Stomach (tissue), 9 donors: ENCODE data around the gene CAPZB. TPM values are rescaled to one million over a fixed set of nuclear protein-coding genes. Genes with fewer than 3 reads are reported as not detected.

Experiments used
- DNase-seq, 2 donors: peaks; one replicate each; pipeline versions ENCODE4 v3.0.0 to v3.0.0-alpha.2; 2013 to 2019
- H3K27ac ChIP-seq, 5 donors: fragments of 200-600 bp in 4 of 5; sonication (generic) in 4 of 5; one replicate each; pipeline ENCODE4 v1.5.1; 2013 to 2019; ENCODE audit warnings: mild to moderate bottlenecking in 1 of 5, moderate library complexity in 1 of 5
- H3K27me3 ChIP-seq, 3 donors: fragments of 200-600 bp; sonication (generic); one replicate each; pipeline ENCODE4 v1.5.1; 2017 to 2019; ENCODE audit warnings: mixed run types in 1 of 3
- H3K36me3 ChIP-seq, 4 donors: fragments of 200-600 bp; sonication (generic); 1 replicate in 3 of 4; 2 replicates in 1 of 4; pipeline ENCODE4 v1.5.1; 2016 to 2019
- H3K4me1 ChIP-seq, 4 donors: fragments of 200-600 bp; sonication (generic); one replicate each; pipeline ENCODE4 v1.5.1; 2016 to 2019
- H3K4me3 ChIP-seq, 4 donors: fragments of 200-600 bp; sonication (generic) in 3 of 4; one replicate each; pipeline ENCODE4 v1.5.1; 2016 to 2019; ENCODE audit warnings: mild to moderate bottlenecking in 1 of 4
- H3K9me3 ChIP-seq, 4 donors: fragments of 200-600 bp; sonication (generic); one replicate each; pipeline ENCODE4 v1.5.1; 2016 to 2019
- EP300 ChIP-seq: sonication (generic); formaldehyde crosslinking; IDR thresholded peaks from one replicate; pipeline ENCODE4 v1.6.1; 2017; ENCODE audit warnings: antibody characterized with exemption
- POLR2A ChIP-seq, 4 donors: fragments of 450-650 bp; IDR thresholded peaks; one replicate each; pipeline ENCODE4 v1.6.1; 2016; ENCODE audit warnings: antibody characterized with exemption in 4 of 4, control low read depth in 2 of 4, mild to moderate bottlenecking in 1 of 4, moderate library complexity in 1 of 4
- POLR2AphosphoS5 ChIP-seq, 3 donors: sonication (generic); formaldehyde crosslinking; IDR thresholded peaks; one replicate each; pipeline ENCODE4 v1.6.1; 2016; ENCODE audit warnings: antibody characterized with exemption in 3 of 3
- WGBS, 5 donors: extraction: QIAGEN DNeasy Blood & Tissue Kit in 3 of 5; methylation state at CpG; one replicate each; pipeline versions ENCODE4 v1.1.5 to v1.1.7; 2013 to 2018; 5-methylcytosine and 5-hydroxymethylcytosine counted together
- intact Hi-C: fragments of 100-400 bp; cut with DNase I; formaldehyde crosslinking; loops from one replicate; pipeline ENCODE4 v1.15.1; 2023; ENCODE audit warnings: low total_unique reads
- polyA plus RNA-seq, 3 donors: library from polyadenylated mRNA; stranded (reverse); fragments of 200-250 nt; gene quantifications; one replicate each; pipeline ENCODE4 v1.2.3, GENCODE V29; 2013
- total RNA-seq, 5 donors: library from RNA; depleted of rRNA; stranded (reverse); fragments of >200 nt; gene quantifications; one replicate each; pipeline versions ENCODE4 v1.1.0 to v1.2.3, GENCODE V29; 2014 to 2016
- TF ChIP-seq, protein P1 (sequence below), 7 experiments: fragments of 450-650 bp in 4 of 7; fragments of 200-600 bp in 3 of 7; sonication (generic) in 3 of 7; IDR thresholded peaks; one replicate each; pipeline ENCODE4 v1.5.1; 2016 to 2019; ENCODE audit warnings: antibody characterized with exemption in 7 of 7, control low read depth in 2 of 7, mild to moderate bottlenecking in 1 of 7
- donor health status: healthy with polysubstance abuse.
- donor health status: Bipolar disorder and iron deficiency.
- donor health status: healthy.

CAPZB gene
- total and polyA plus RNA-seq, 8 donors: 84.9 to 345 (median 155) TPM

DNA sequence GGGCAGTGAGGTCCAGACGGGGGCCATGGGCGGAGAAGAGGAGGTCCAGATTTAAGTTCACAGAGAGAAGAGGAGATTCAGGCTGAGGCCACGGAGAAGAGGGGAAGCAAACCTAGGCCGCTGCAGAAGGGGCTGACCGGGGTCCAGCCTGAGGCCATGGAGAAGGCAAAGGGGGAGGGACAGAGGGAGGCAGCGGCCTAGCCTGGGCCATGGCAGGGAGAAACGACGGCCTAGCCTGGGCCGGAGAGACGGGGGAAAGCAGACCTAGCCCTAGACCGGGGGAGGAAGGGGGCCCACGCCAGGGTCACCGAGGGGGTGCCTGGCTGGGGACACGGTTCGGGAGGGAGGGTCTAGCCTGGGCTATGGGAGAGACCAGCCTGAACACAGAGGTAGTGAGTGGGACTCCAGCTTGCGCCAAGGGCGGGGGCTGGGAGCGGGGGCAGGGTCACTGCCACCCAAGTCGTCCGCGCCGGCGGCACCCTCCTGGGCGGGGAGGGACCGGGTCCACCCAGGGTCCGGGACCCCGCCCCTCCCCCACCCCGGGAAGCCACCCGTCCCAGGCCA, 459 bp downstream of the CAPZB start:
- Histone ChIP-seq H3K27ac (peak overlapping the region; percentile 87 to 100 (median 100)), H3K4me1 (peaks cover 49 to 76% (median 67%) of the 10 kb centered on the region in 4 donors), H3K36me3 (peaks cover 0 to 21% (median 4%) of the 10 kb centered on the region in 4 donors), H3K9me3 (no peaks in the 10 kb centered on the region), H3K27me3 (no peaks in the 10 kb centered on the region), H3K4me3 (peak overlapping the region; percentile 75 to 99 (median 92))
- 0 to 2% (median 1%) methylated on average over 12 to 28 of the region's 29 CpGs for whole genome bisulfite sequencing, 5 donors
- intact Hi-C loops: loop anchor here (5.0 kb wide), 1 partner anchor 162 kb away; no protein-coding TSS in a partner anchor
- DNase-seq: peak in 1 of 2 donors; percentile 72
- TF ChIP-seq, protein P1, sequence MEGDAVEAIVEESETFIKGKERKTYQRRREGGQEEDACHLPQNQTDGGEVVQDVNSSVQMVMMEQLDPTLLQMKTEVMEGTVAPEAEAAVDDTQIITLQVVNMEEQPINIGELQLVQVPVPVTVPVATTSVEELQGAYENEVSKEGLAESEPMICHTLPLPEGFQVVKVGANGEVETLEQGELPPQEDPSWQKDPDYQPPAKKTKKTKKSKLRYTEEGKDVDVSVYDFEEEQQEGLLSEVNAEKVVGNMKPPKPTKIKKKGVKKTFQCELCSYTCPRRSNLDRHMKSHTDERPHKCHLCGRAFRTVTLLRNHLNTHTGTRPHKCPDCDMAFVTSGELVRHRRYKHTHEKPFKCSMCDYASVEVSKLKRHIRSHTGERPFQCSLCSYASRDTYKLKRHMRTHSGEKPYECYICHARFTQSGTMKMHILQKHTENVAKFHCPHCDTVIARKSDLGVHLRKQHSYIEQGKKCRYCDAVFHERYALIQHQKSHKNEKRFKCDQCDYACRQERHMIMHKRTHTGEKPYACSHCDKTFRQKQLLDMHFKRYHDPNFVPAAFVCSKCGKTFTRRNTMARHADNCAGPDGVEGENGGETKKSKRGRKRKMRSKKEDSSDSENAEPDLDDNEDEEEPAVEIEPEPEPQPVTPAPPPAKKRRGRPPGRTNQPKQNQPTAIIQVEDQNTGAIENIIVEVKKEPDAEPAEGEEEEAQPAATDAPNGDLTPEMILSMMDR (IDR thresholded peaks at IDR 0.05): no peak
- TF ChIP-seq POLR2AphosphoS5 (IDR thresholded peaks at IDR 0.05) (no peak), EP300 (no peak), POLR2A (IDR thresholded peaks at IDR 0.05) (no peak)

DNA sequence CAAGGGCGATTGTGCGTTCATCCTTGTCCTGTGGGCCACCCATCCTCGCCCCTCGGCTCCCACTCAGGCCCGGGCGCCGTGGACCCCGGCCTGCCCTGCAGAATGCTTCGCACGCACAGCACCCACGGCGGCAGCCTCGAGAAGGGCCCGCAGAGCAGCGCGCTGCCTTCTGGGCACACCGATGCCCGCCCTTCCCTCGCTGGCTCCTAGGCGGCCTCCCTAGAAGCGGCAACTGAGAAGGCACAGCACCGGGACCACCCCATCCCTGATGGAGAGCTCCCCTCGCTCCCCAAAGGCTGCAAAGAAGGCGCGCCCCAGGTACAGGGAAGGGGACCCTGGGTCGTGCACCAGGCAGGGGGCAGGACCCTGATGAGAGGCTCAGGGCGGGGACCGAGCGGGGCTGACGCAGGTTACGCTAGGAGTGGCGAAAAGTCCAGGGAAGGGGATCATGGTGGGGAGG, 971 bp downstream of the CAPZB start:
- Histone ChIP-seq H3K4me1 (peaks cover 55 to 81% (median 72%) of the 10 kb centered on the region in 4 donors), H3K27me3 (no peaks in the 10 kb centered on the region), H3K36me3 (peaks cover 0 to 21% (median 4%) of the 10 kb centered on the region in 4 donors), H3K9me3 (no peaks in the 10 kb centered on the region), H3K27ac (peak overlapping the region; percentile 87 to 100 (median 100)), H3K4me3 (peak overlapping the region; percentile 75 to 99 (median 92))
- TF ChIP-seq, protein P1 (IDR thresholded peaks at IDR 0.05): no peak
- TF ChIP-seq POLR2A (IDR thresholded peaks at IDR 0.05) (no peak), POLR2AphosphoS5 (IDR thresholded peaks at IDR 0.05) (no peak), EP300 (no peak)
- 0 to 4% (median 1%) methylated on average over 9 to 32 of the region's 32 CpGs for WGBS, 5 donors
- peak in 1 of 2 donors; percentile 68 for DNase-seq
- intact Hi-C loops: loop anchor here (5.0 kb wide), 1 partner anchor 163 kb away; no protein-coding TSS in a partner anchor

DNA sequence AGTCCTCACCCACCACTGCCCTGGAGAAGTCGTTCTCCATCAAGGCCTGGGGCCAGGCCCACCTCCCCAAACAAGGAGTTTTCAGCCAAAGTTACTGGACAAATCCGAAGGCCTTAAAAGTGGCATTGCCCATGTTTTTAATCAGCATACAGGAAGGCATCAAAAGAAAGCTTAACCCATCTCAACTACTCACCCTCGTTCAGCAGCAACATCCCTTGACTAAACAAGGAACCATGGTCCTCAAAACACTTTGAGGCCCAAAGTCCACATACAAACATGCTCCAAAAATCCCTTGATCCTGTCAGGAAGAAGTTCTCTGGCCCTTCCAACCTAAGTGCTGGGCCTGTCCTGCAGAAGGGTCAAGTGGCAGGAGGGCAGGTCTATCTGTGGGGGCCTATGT, 1.6 kb downstream of the CAPZB start:
- intact Hi-C loops: loop anchor here (5.0 kb wide), 1 partner anchor 164 kb away; no protein-coding TSS in a partner anchor
- H3K4me1 ChIP-seq: peaks cover 61 to 87% (median 79%) of the 10 kb centered on the region in 4 donors
- no peaks in the 10 kb centered on the region for H3K27me3 ChIP-seq
- TF ChIP-seq POLR2A (IDR thresholded peaks at IDR 0.05): no peak
- TF ChIP-seq POLR2AphosphoS5 (IDR thresholded peaks at IDR 0.05): no peak
- TF ChIP-seq EP300: no peak
- TF ChIP-seq, protein P1 (IDR thresholded peaks at IDR 0.05): no peak
- no peak for DNase-seq
- WGBS, 5 donors: 43 to 48% (median 44%) methylated on average over 3 of the region's 3 CpGs
- H3K4me3 ChIP-seq: peak overlapping the region; percentile 75 to 99 (median 92)
- peaks cover 0 to 21% (median 5%) of the 10 kb centered on the region in 4 donors for H3K36me3 ChIP-seq
- peak overlapping the region; percentile 87 to 100 (median 100) for H3K27ac ChIP-seq
- no peaks in the 10 kb centered on the region for H3K9me3 ChIP-seq

DNA sequence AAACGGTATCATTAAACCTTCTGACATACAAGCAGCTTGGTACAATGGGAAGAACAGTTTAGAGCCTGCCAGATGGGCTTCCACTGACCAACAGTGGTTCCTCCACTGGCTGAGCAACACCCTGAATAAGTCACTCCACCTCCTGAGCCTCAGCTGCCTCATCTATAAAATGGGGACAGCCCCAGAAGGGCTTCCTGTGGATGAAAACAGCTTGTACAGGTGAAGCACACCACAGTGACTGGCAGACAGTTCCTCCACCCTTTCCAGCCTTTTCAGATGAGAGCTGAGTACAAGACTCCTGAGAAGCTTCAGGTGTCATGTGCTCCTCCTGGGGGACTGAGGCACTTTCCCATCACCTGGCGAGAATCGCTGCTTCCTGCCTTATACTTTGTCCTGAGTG, 2.1 kb downstream of the CAPZB start:
- TF ChIP-seq POLR2A (IDR thresholded peaks at IDR 0.05): no peak
- DNase-seq: no peak
- no peaks in the 10 kb centered on the region for H3K9me3 ChIP-seq
- peaks cover 0 to 21% (median 6%) of the 10 kb centered on the region in 4 donors for H3K36me3 ChIP-seq
- H3K27me3 ChIP-seq: no peaks in the 10 kb centered on the region
- H3K4me1 ChIP-seq: peaks cover 66 to 87% (median 82%) of the 10 kb centered on the region in 4 donors
- intact Hi-C loops: loop anchor here (5.0 kb wide), 1 partner anchor 164 kb away; no protein-coding TSS in a partner anchor
- peak overlapping the region; percentile 75 to 99 (median 92) for H3K4me3 ChIP-seq
- peak overlapping the region in 4 of 5 donors; percentile 99 to 100 (median 100) for H3K27ac ChIP-seq
- WGBS, 5 donors: 52 to 62% (median 59%) methylated on average over 3 of the region's 3 CpGs
